Measurements from ENCODE around the gene ACTR3.
"Not testable (repeated sequence)": the region's sequence is repeated elsewhere in the genome, so short reads cannot be mapped to it uniquely, and the experiment has no call there.

The ACTR3 gene

DNA sequence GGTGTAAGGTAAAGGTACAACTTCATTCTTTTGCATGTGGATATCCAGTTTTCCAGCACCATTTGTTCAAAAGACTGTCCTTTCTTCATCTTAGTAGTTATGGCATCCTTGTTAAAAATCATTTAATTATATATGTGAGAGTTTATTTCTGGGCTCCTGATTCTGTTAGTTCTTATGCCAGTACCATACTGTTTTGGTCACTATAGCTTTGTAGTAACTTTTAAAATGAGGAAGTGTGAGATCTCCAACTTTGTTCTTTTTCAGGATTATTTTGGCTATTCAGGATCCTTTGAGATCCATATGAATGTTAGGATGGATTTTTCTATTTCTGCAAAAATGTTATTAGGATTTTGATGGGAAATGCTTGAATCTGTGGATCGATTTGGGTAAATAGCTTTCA, 16.8 kb downstream of the ACTR3 start:
- DNase-seq = no peak

GRCh38 chr2:113907297-113907696, 17.4 kb downstream of the ACTR3 start:
- DNase-seq = no peak

- peak; percentile 45 for DNase-seq
These were observed 20.3 kb downstream of the ACTR3 start for GRCh38 chr2:113910110-113910717.

GRCh38 chr2:113910967-113911678, 21.2 kb downstream of the ACTR3 start:
- DNase-seq = no peak

GRCh38 chr2:113915082-113915819, 25.4 kb downstream of the ACTR3 start:
- DNase-seq = no peak

DNA sequence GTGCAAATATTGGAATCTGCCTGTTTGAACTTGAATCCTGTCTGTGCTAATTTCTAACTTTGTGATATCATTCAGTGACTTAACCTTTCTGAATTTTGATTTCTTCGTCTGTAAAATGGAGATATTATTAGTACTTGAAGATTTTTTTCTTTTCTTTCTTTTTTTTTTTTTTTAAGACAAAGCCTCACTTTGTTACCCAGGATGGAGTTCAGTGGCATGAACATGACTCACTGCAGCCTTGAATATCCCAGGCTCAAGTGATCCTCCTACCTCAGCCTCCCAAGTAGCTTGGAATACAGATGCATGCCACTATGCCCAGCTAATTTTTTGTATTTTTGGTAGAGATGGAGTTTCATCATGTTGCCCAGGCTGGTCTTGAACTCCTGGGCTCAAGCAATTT, 28.3 kb downstream of the ACTR3 start:
- DNase-seq = no peak

DNA sequence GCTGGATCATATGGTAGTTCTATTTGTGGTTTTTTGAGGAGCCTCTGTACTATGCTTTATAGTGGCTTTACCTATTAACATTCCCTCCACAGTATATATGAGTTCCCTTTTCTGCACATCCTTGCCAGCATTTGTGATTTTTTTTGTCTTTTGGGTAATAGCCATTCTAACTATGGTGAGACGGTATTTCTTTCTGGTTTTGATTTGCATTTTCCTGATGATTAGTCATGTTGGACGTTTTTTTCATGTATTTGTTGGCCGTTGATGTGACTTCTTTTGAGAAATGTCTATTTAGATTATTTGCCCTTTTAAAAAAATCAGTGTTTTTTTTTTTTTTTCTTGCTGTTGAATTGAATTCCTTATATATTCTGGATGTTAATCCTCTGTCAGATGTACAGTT, 31.1 kb downstream of the ACTR3 start:
- no peak for DNase-seq

DNA sequence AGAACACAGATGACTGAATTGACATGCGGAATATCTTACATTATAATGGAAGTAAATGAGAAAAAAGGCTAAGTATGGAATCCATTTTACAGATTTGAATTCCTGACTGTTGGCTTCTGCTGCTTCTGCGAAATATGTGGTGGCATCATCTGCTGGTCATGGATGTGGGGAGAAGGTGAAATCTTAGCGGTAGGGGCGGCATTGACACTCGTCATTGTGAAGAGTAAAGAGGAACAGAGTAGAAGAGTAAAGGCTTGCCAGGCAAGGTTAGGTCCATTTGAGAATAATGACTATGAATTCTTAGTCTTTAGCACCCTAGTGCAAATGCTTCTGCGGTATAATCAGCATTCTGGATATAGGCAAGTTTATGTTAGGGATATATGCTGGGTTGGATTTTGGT, 32.4 kb downstream of the ACTR3 start:
- no peak for DNase-seq

GRCh38 chr2:113922784-113923183, 32.9 kb downstream of the ACTR3 start:
- DNase-seq = no peak

GRCh38 chr2:113925884-113926283, 36.0 kb downstream of the ACTR3 start:
- DNase-seq = no peak

DNA sequence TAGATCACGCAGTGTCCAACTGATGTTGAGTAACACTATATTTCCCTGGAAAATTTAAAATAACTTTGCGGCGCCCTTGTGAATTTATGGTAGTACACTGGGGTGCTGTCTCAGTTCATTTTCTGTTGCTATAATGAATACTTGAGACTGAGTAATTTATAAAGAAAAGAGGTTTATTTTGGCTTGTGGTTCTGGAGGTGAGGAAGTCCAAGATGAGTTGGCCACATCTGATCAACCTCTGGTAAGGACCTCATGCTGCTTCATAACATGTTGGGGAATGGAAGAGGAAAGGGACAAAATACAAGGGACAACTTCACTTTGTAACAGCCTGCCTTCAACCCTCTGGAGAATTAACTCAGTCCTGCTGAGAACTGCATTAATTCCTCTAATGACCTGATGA, 36.4 kb downstream of the ACTR3 start:
- no peak for DNase-seq

DNA sequence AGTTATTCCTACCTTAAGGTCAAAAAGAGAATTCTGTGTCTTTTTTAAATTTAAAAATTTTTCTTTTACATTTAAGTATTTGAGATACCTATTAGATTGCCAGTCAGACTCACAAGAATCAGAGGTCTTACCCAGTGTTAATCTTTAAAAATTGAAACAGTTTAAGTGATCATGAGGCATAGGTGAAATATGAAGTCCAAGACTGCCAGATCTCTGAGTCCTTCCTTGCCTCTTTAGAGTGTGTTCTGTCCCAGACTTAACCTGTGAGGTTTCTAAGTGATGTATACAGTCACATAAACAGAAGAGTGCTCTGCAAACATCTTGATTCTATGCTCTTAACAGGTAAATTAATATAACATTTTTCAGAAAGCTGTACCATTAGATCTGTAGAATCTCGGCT, 40.6 kb downstream of the ACTR3 start:
- DNase-seq = no peak

GRCh38 chr2:113937501-113937900, 47.6 kb downstream of the ACTR3 start:
- DNase-seq = no peak

DNA sequence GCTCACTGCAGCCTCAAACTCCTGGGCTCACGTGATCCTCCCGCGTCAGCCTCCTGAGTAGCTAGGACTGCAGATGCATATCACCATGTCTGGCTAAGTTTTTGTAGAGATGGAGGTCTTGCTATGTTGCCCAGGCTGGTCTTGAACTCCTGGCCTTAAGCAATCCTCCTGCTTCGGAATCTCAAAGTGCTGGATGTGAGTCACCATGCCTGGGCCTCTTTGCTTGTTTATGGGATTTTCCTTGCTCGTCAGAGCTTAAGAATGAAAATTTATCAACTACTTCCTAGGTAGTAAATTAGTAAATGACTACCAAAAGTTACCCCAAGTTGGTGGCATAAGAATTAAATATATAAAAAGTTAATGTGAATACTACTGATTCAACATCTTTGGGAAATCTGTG, 51.0 kb downstream of the ACTR3 start:
- DNase-seq = no peak

GRCh38 chr2:113945784-113946183, 55.9 kb downstream of the ACTR3 start:
- DNase-seq = not testable (repeated sequence)

GRCh38 chr2:113950906-113951305, 61.0 kb downstream of the ACTR3 start:
- DNase-seq = not testable (repeated sequence)

GRCh38 chr2:113961000-113961399, 71.1 kb downstream of the ACTR3 start:
- no peak for DNase-seq

DNA sequence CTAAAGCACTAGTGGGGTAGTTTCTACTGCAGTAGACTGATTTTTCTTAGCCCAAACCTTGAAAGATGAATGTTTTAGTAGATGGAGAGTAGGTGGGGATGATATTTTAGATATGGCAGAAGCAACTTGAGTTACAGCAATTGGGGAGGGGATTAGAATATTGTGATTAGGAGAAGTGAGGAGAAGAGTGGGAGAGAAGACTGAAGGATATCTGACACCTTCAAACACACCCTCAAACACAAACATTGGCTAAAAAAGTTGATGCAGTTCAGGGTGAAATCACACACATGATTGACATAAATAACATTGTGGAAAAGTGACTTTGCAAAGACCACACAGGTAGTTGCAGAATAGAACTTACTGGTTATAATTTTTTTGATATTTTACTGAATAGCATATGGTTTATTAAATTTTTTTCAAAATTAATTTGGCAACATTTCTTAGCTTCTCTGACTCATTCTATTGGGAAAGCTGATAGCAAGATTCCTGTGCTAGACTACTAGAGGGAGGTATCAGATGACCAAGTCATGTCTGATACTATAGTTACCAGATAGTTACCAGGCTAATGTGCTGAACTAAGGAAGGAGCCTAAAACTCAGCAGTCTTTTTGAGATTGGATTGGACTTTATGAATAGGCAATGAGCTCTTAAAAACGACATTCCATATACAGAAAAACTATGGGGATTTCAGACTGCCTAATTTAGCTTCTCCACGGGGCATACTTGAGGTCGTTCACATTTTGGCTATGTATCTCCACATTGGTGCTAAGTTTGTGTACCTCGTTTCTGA, 73.0 kb downstream of the ACTR3 start:
- DNase-seq = no peak

GRCh38 chr2:113963965-113964364, 74.1 kb downstream of the ACTR3 start:
- DNase-seq = no peak

- DNase-seq = no peak
These were observed 74.5 kb downstream of the ACTR3 start for GRCh38 chr2:113964436-113964835.

GRCh38 chr2:113965228-113965627, 75.3 kb downstream of the ACTR3 start:
- DNase-seq = no peak

GRCh38 chr2:113965644-113966043, 75.8 kb downstream of the ACTR3 start:
- DNase-seq = peak; percentile 8

DNA sequence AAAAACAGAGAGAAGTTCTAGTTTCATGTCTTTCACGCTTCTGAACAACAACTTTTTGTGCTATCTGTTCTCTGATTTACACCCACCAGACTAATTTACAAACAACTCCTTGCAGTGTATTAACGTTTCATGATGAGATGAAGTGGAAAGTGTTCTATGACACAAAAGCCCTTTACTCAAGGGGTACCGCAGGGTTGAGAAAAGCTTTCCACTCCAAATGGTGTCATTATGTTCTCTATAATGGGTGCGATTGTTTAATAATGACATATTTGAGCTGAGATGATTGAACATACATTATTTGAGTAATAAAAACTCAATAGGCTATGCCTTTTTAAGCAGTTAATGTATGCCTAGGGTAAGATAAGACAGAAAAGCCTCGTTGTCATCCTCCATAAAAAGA, 76.3 kb downstream of the ACTR3 start:
- no peak for DNase-seq

Data from effector CD4-positive, alpha-beta T cell (primary cell).